ENCODE results near the gene OR5D18. TPM values are rescaled to one million over a fixed set of nuclear protein-coding genes. Genes with fewer than 3 reads are reported as not detected.

Gene OR5D18
- total RNA-seq, 2 experiments from 2014 or later = not detected

GRCh38 chr11:55806248-55806647 is 13.2 kb upstream of the OR5D18 start:
- no peaks in the 10 kb centered on the region for H3K4me1 Mint-ChIP-seq (ENCODE audit: low read depth)
- H3K27me3 Mint-ChIP-seq = no peaks in the 10 kb centered on the region
- no peaks in the 10 kb centered on the region for H3K36me3 Mint-ChIP-seq (ENCODE audit: low read depth)
- intact Hi-C loops (cut with micrococcal nuclease) = no loop called here
- DNase-seq (no peak), ATAC-seq (no peak)
- H3K9me3 Mint-ChIP-seq = peaks cover 22% of the 10 kb centered on the region
- H3K4me3 Mint-ChIP-seq = no peak overlapping the region
- no peak for TF ChIP-seq CTCF (IDR thresholded peaks at IDR 0.05)
- ChIA-PET POLR2A (no interaction called here), CTCF (no interaction called here)
- no peak overlapping the region for H3K27ac Mint-ChIP-seq

- ChIA-PET POLR2A (no interaction called here), CTCF (no interaction called here)
- intact Hi-C loops (cut with micrococcal nuclease) = no loop called here
- no peaks in the 10 kb centered on the region for H3K4me1 Mint-ChIP-seq (ENCODE audit: low read depth)
- no peak for DNase-seq
- no peak for TF ChIP-seq CTCF (IDR thresholded peaks at IDR 0.05)
- H3K36me3 Mint-ChIP-seq (ENCODE audit: low read depth) = no peaks in the 10 kb centered on the region
- no peak within 1 kb of the TSS for H3K27ac Mint-ChIP-seq
- no peak for ATAC-seq
- H3K9me3 Mint-ChIP-seq = peaks cover 27% of the 10 kb centered on the region
- H3K4me3 Mint-ChIP-seq = no peak within 1 kb of the TSS
- no peaks in the 10 kb centered on the region for H3K27me3 Mint-ChIP-seq
These were observed 8.4 kb upstream of the OR5D18 start, which contains the start of gene OR5L1 for GRCh38 chr11:55811067-55811466. OR5L1 (plus strand) TSS chr11:55811367; CDS start chr11:55811467, 100 bp downstream.

GRCh38 chr11:55826919-55827318 is 7.5 kb downstream of the OR5D18 start, which contains the start of gene OR5L2:
OR5L2 (plus strand) TSS chr11:55827219; CDS start chr11:55827219, 0 bp downstream.
- no peaks in the 10 kb centered on the region for H3K4me1 Mint-ChIP-seq (ENCODE audit: low read depth)
- no peak for ATAC-seq
- ChIA-PET CTCF (no interaction called here), POLR2A (no interaction called here)
- no peaks in the 10 kb centered on the region for H3K27me3 Mint-ChIP-seq
- no peaks in the 10 kb centered on the region for H3K36me3 Mint-ChIP-seq (ENCODE audit: low read depth)
- no peak for TF ChIP-seq CTCF (IDR thresholded peaks at IDR 0.05)
- intact Hi-C loops (cut with micrococcal nuclease) = no loop called here
- no peak for DNase-seq
- H3K9me3 Mint-ChIP-seq = peaks cover 8% of the 10 kb centered on the region
- H3K4me3 Mint-ChIP-seq = no peak within 1 kb of the TSS
- no peak within 1 kb of the TSS for H3K27ac Mint-ChIP-seq

GRCh38 chr11:55838452-55838851 is 19.0 kb downstream of the OR5D18 start, which contains the start of gene OR5D16:
OR5D16 (plus strand) TSS chr11:55838752; CDS start chr11:55838752, 0 bp downstream.
- no peak within 1 kb of the TSS for H3K27ac Mint-ChIP-seq
- CTCF ChIA-PET = no interaction called here
- no peak for TF ChIP-seq CTCF (IDR thresholded peaks at IDR 0.05)
- no peaks in the 10 kb centered on the region for H3K36me3 Mint-ChIP-seq (ENCODE audit: low read depth)
- ATAC-seq (no peak), DNase-seq (no peak)
- no peaks in the 10 kb centered on the region for H3K27me3 Mint-ChIP-seq
- POLR2A ChIA-PET = no interaction called here
- H3K4me3 Mint-ChIP-seq = no peak within 1 kb of the TSS
- intact Hi-C loops (cut with micrococcal nuclease) = no loop called here
- peaks cover 10% of the 10 kb centered on the region for H3K9me3 Mint-ChIP-seq
- no peaks in the 10 kb centered on the region for H3K4me1 Mint-ChIP-seq (ENCODE audit: low read depth)

GRCh38 chr11:55847453-55847852 is 28.0 kb downstream of the OR5D18 start:
- no peaks in the 10 kb centered on the region for H3K4me1 Mint-ChIP-seq (ENCODE audit: low read depth)
- CTCF ChIA-PET = no interaction called here
- no peak for TF ChIP-seq CTCF (IDR thresholded peaks at IDR 0.05)
- ATAC-seq (no peak), DNase-seq (no peak)
- POLR2A ChIA-PET = no interaction called here
- H3K36me3 Mint-ChIP-seq (ENCODE audit: low read depth) = no peaks in the 10 kb centered on the region
- no peak overlapping the region for H3K4me3 Mint-ChIP-seq
- H3K9me3 Mint-ChIP-seq = peaks cover 9% of the 10 kb centered on the region
- no peaks in the 10 kb centered on the region for H3K27me3 Mint-ChIP-seq
- H3K27ac Mint-ChIP-seq = no peak overlapping the region
- intact Hi-C loops (cut with micrococcal nuclease) = no loop called here
